ENCODE measurements around the gene STAB2.

The STAB2 gene

DNA sequence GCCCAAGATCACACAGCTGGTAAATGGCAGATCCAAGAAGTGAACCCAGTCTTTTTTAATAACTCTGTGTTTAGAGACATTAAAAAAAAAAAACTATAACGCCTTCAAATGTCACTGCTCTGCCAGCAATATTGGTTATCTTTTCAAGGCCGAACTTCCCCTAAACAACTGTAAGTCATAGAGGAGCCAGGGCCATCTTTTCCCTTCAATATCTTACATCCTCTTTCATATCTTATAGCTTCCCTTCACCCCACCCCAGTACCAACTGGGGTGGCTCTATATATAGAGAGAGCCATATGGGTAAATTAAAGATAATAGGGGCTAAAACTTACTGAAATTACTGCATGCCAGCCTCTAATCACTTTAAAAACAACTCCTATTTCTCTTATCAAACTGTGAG is 100.2 kb downstream of the STAB2 start:
- Histone ChIP-seq H3K27me3 (ENCODE audit: insufficient read depth, poor library complexity, severe bottlenecking) (no peaks in the 10 kb centered on the region), H3K4me1 (ENCODE audit: insufficient read depth, poor library complexity, severe bottlenecking) (no peaks in the 10 kb centered on the region), H3K27ac (ENCODE audit: poor library complexity, severe bottlenecking) (no peak overlapping the region), H3K9me3 (ENCODE audit: severe bottlenecking) (no peaks in the 10 kb centered on the region), H3K36me3 (ENCODE audit: low read depth) (no peaks in the 10 kb centered on the region), H3K4me3 (ENCODE audit: severe bottlenecking) (no peak overlapping the region)
- DNase-seq (ENCODE audit: low spot score) (no peak), ATAC-seq (ENCODE audit: low read depth) (no peak)
- TF ChIP-seq, protein P1, sequence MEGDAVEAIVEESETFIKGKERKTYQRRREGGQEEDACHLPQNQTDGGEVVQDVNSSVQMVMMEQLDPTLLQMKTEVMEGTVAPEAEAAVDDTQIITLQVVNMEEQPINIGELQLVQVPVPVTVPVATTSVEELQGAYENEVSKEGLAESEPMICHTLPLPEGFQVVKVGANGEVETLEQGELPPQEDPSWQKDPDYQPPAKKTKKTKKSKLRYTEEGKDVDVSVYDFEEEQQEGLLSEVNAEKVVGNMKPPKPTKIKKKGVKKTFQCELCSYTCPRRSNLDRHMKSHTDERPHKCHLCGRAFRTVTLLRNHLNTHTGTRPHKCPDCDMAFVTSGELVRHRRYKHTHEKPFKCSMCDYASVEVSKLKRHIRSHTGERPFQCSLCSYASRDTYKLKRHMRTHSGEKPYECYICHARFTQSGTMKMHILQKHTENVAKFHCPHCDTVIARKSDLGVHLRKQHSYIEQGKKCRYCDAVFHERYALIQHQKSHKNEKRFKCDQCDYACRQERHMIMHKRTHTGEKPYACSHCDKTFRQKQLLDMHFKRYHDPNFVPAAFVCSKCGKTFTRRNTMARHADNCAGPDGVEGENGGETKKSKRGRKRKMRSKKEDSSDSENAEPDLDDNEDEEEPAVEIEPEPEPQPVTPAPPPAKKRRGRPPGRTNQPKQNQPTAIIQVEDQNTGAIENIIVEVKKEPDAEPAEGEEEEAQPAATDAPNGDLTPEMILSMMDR (IDR thresholded peaks at IDR 0.05; ENCODE audit: poor library complexity, severe bottlenecking) = no peak

GRCh38 chr12:103688376-103689063 is 101.4 kb downstream of the STAB2 start:
- Histone ChIP-seq H3K27me3 (ENCODE audit: insufficient read depth, poor library complexity, severe bottlenecking) (no peaks in the 10 kb centered on the region), H3K9me3 (ENCODE audit: severe bottlenecking) (no peaks in the 10 kb centered on the region), H3K27ac (ENCODE audit: poor library complexity, severe bottlenecking) (no peak overlapping the region), H3K36me3 (ENCODE audit: low read depth) (no peaks in the 10 kb centered on the region), H3K4me3 (ENCODE audit: severe bottlenecking) (no peak overlapping the region), H3K4me1 (ENCODE audit: insufficient read depth, poor library complexity, severe bottlenecking) (no peaks in the 10 kb centered on the region)
- DNase-seq (ENCODE audit: low spot score) = no peak
- ATAC-seq (ENCODE audit: low read depth) = no peak
- TF ChIP-seq, protein P1 (IDR thresholded peaks at IDR 0.05; ENCODE audit: poor library complexity, severe bottlenecking) = no peak

DNA sequence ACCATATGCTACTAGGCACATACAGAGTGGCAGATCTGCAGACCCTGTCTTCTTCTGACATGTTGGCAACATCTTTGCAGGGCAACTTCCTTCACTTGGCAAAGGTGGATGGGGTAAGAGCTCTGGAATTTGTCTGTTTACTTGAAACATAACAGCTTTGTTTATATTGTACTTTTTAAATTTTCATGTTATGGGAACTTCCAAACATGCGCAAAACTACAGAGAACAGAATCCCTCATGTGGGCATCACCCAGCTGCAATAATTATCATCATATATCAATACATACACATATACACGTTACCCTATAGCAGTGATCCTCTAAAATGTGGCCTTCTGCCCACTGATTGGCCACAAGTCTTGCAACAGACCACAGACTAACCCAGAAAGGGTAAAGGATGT is 103.4 kb downstream of the STAB2 start:
- Histone ChIP-seq H3K27ac (ENCODE audit: poor library complexity, severe bottlenecking) (no peak overlapping the region), H3K27me3 (ENCODE audit: insufficient read depth, poor library complexity, severe bottlenecking) (no peaks in the 10 kb centered on the region), H3K36me3 (ENCODE audit: low read depth) (no peaks in the 10 kb centered on the region), H3K4me3 (ENCODE audit: severe bottlenecking) (no peak overlapping the region), H3K4me1 (ENCODE audit: insufficient read depth, poor library complexity, severe bottlenecking) (no peaks in the 10 kb centered on the region), H3K9me3 (ENCODE audit: severe bottlenecking) (no peaks in the 10 kb centered on the region)
- DNase-seq (ENCODE audit: low spot score) (no peak), ATAC-seq (ENCODE audit: low read depth) (no peak)
- TF ChIP-seq, protein P1 (IDR thresholded peaks at IDR 0.05; ENCODE audit: poor library complexity, severe bottlenecking) = no peak

DNA sequence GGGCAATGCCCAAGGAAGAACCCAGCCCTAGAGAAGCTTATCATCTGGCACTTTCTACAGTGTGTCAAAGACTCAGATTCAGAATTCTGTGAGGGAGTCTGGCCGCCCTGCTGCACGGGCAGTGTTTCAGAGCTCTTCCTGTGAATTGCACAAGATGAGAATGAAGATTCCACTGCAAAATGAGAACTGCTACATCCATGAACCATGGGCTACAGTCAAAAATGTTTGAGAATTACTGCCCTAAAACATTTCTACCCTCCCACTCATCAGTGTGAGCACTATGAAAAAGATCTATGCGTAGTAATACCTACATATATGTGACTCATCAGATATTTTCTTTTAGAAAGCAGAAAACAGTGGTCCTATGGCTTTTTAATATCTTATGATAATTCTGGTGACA is 104.0 kb downstream of the STAB2 start:
- no peaks in the 10 kb centered on the region for H3K4me1 ChIP-seq (ENCODE audit: insufficient read depth, poor library complexity, severe bottlenecking)
- TF ChIP-seq, protein P1 (IDR thresholded peaks at IDR 0.05; ENCODE audit: poor library complexity, severe bottlenecking) = no peak
- ATAC-seq (ENCODE audit: low read depth) (no peak), DNase-seq (ENCODE audit: low spot score) (no peak)
- H3K9me3 ChIP-seq (ENCODE audit: severe bottlenecking) = no peaks in the 10 kb centered on the region
- H3K27me3 ChIP-seq (ENCODE audit: insufficient read depth, poor library complexity, severe bottlenecking) = no peaks in the 10 kb centered on the region
- no peaks in the 10 kb centered on the region for H3K36me3 ChIP-seq (ENCODE audit: low read depth)
- H3K27ac ChIP-seq (ENCODE audit: poor library complexity, severe bottlenecking) = no peak overlapping the region
- H3K4me3 ChIP-seq (ENCODE audit: severe bottlenecking) = no peak overlapping the region

- Histone ChIP-seq H3K4me1 (ENCODE audit: insufficient read depth, poor library complexity, severe bottlenecking) (no peaks in the 10 kb centered on the region), H3K36me3 (ENCODE audit: low read depth) (no peaks in the 10 kb centered on the region), H3K9me3 (ENCODE audit: severe bottlenecking) (no peaks in the 10 kb centered on the region), H3K4me3 (ENCODE audit: severe bottlenecking) (no peak overlapping the region), H3K27ac (ENCODE audit: poor library complexity, severe bottlenecking) (no peak overlapping the region), H3K27me3 (ENCODE audit: insufficient read depth, poor library complexity, severe bottlenecking) (no peaks in the 10 kb centered on the region)
- ATAC-seq (ENCODE audit: low read depth) (no peak), DNase-seq (ENCODE audit: low spot score) (no peak)
- TF ChIP-seq, protein P1 (IDR thresholded peaks at IDR 0.05; ENCODE audit: poor library complexity, severe bottlenecking) = no peak
Measured at GRCh38 chr12:103696101-103696500, 109.0 kb downstream of the STAB2 start.

All from RWPE2 (cell line).